OCI-LY1 (cell line): ENCODE data around the gene TMEM127.
A peak's percentile ranks its signal among the peaks of the same experiment; 100 is the strongest.

Experiments used
- EZH2 ChIP-seq: fragments of 200-600 bp; sonication (generic), shearing (Covaris generic); IDR thresholded peaks from 2 replicates; pipeline ENCODE4 v1.8.0; 2017; ENCODE audit warnings: borderline replicate concordance, mixed run types, mild to moderate bottlenecking, antibody characterized with exemption, low read length, moderate library complexity, mixed read lengths
- TF ChIP-seq, protein P1 (sequence below): fragments of 200-600 bp; sonication (generic), shearing (Covaris generic); IDR thresholded peaks from 2 replicates; pipeline ENCODE4 v1.5.1; 2017; ENCODE audit warnings: mild to moderate bottlenecking, antibody characterized with exemption, low read length, moderate library complexity, mixed read lengths

DNA sequence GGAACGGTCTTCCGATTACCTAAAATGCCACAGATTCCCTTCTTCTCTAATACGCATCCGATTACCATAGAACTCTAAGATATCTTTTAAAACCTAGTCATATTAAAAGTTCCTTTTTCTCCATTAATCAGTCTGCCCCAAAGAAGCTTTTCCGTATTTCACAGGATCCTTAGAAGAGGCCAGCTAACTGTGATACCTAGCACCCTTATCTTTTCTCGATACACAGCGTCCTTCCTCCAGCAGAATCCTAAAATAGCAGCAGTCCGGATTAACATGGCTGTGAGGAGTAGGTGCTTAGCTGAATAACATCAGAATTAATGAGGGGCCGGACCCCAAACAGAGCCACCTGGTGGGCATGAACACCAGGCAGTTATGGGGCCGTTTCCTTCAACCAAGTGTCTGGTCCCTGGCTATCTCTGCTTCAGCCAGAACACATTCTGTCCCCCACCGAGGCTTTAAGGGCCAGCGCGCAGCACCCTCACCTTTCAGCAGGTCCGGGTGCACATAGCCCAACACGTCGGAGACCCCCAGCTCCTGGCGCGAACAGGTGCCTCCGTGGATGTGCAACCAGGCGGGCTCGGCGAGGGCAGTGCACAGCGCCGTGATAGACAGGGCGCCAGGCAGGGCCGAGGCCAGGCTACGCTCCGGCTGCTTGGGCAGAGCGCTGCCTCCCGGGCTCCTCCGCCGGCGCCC lies 995 bp downstream of the TMEM127 start:
- TF ChIP-seq, protein P1, sequence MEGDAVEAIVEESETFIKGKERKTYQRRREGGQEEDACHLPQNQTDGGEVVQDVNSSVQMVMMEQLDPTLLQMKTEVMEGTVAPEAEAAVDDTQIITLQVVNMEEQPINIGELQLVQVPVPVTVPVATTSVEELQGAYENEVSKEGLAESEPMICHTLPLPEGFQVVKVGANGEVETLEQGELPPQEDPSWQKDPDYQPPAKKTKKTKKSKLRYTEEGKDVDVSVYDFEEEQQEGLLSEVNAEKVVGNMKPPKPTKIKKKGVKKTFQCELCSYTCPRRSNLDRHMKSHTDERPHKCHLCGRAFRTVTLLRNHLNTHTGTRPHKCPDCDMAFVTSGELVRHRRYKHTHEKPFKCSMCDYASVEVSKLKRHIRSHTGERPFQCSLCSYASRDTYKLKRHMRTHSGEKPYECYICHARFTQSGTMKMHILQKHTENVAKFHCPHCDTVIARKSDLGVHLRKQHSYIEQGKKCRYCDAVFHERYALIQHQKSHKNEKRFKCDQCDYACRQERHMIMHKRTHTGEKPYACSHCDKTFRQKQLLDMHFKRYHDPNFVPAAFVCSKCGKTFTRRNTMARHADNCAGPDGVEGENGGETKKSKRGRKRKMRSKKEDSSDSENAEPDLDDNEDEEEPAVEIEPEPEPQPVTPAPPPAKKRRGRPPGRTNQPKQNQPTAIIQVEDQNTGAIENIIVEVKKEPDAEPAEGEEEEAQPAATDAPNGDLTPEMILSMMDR, result peak; percentile 74
- TF ChIP-seq EZH2, result no peak
